Measurements from ENCODE around the gene TSPAN33.
"Not testable (repeated sequence)": the region's sequence is repeated elsewhere in the genome, so short reads cannot be mapped to it uniquely, and the experiment has no call there.

The TSPAN33 gene

DNA sequence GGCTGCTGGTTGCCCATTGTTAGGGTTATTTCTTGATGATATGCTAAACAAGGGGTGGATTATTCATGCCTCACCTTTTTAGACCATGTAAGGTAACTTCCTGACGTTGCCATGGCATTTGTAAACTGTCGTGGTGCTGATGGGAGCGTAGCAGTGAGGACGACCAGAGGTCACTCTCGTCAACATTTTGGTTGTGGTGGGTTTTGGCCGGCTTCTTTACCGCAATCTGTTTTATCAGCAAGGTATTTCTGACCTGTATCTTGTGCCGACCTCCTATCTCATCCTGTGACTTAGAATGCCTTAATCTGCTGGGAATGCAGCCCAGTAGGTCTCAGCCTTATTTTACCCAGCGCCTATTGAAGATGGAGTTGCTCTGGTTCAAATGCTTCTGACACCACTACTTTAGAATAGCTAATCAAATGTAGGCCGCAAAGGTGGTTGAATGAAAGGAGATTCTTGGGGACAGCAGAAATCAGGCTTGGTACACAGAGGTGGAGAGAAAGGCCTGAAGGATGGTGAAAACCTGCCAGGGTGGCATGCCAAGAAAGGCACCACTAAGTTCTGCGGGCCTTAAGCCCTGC, 26.0 kb downstream of the TSPAN33 start:
- DNase-seq (ENCODE audit: low read depth) = no peak

DNA sequence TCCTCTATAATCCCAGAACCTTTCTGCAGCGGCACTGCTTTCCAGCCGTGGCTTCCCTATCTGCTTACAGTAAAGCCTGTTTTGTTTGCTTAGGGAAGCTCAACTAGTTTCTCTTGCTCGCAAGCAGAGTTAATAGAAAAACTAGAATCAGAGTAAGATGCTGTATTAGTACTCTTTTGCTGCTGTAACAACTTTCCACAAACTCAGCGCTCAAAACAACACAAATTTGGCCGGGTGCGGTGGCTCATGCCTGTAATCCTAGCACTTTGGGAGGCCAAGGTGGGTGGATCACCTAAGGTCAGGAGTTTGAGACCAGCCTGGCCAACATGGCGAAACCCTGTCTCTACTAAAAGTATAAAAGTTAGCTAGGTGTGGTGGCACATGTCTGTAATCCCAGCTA, 29.4 kb downstream of the TSPAN33 start:
- DNase-seq (ENCODE audit: low read depth) = not testable (repeated sequence)

DNA sequence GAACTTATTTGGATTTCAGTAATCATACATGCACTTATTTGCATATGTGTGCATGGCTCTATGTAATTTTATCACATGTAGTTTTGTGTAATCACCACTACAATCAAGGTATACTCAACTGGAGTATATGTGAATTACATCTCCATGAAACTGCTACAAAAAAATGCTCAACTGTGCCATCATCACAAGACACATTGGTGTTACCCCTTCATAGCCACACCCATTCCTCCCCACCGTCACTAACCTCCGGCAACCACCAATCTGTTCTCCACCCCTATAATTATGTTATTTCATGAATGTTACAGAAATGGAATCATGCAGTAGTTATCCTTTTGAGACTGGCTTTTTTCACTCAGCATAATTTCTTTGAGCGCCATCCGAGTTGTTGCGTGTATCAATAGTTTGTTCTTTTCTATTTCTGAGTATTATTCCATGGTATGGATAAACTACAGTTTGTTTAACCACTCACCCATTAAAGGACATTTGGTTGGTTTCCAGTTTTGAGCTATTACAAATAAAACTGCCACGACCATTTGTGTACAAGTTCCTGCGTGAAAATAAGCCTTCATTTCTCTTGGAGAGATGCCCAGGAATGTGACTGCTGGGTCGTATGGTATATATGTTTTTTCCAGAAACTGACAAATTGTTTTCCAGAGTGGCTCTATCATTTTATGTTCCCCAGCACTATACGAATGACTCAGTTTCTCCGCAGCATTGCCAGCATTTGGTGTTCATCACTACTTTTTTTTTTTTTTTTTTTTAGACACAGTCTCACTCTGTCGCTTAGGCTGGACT, 32.6 kb downstream of the TSPAN33 start:
- DNase-seq (ENCODE audit: low read depth) = no peak

DNA sequence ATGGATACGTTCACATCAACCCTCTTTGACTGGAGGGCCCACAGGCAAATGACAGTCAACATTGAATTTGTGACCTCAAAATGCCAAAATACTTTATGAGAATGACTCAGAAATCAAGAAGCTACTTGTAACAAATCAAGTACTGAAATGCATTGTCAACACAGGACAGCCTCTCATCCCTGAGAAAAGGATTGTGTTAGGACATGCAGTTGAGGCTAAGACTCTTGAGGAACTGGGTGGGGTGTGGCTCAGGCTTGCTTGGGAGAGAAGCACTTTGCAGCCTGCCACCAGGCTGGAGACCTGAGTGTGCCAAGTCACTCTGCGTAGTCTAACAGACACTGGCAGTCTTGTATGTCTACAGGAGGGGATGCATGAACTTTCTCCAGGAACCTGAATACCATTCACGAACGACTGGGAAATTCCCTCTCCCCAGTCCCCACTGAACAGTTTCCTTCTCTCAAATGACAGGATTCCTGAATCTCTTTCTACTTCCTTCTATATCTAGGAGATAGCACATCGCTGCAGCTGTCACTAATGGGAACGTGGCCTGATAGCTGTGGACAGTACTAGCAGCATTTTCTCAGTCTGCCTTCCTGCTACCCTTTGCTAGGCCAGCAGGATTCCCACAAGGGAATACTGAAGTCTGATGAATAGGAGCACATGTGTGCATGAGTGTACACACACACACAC, 40.6 kb downstream of the TSPAN33 start:
- no peak for DNase-seq (ENCODE audit: low read depth)

DNA sequence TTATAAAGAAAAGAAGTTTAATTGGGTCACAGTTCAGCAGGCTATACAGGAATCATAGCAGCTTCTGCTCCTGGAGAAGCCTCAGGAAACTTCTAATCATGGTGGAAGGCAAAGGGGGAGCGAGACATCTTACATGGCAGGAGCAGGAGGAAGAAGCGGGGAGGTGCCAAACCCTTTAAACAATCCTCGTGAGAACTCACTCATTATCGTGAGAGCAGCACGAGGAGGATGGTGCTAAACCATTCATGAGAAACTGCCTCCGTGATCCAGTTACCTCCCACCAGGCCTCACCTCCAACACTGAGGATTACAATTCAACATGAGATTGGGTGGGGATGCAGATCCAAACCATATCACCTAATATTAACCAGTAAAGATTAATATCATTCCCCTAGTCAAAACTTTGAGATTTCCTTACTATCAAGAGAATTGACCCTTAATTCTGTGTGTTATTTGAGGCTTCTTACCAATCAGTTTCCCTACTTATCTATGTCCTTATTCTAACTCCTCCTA, 42.3 kb downstream of the TSPAN33 start:
- no peak for DNase-seq (ENCODE audit: low read depth)

DNA sequence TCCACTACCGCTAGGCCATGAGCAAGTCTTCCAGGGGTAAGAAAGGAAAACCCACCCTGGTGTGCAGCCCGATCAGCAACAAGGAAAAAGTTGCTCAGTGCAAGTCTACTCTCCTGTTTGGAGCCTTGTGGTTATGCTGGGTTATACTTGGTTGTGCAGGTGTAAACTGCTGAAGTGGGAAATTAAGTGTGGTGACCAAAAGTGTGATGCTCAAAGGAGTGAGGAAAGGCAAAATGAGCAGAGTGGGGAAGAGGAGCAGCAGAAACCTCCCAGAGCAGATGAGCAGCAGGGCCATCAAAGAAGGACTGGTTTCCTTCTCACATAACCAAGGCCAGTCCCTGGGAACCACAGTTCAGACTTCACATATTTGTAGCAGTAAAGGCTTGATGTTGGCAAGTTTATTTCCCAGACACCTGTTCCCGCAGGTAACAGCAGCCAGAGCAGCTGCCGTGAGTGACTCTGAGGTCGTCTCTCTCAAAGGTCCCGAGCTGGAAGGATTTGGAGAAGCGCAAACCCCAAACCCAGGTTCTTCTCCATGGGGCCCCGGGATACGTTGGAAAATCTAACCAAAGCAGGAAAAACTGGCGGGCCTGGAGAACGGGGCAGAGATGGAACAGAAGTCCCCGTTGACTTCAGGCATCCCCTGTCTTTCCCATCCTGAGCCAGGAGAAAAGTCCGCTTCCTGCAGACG, 43.3 kb downstream of the TSPAN33 start:
- no peak for DNase-seq (ENCODE audit: low read depth)

DNA sequence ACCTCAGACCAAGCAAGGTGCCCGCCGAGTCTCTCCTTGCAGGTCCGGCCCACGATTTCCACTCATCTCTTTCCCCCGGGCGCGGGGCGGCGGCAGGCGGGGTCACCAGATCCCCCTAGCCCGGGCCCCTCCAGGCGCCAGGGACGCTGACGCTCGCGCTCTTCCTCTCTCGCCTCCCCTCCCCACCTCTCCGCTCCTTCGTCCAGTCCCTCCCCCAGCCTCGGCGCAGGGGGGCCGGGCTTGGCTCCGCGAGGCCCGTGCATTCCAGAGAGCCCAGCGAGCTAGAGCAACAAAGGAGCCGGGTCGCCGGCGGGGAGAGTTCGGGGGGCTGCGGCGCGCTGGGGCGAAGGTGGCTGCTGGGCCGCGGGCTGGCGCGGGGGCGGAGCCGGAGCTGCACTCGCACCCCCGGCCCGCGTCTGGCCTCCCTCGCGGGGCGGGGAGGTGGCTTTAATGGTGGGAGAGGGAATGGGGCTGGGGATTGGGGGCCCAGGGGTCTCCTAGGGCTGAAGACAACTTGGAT, 43.9 kb downstream of the TSPAN33 start, which contains the start of gene SMO:
Gene SMO, plus strand, starts transcription at position 262 of the 520 bp plus-strand sequence. CDS start 519 bp downstream, outside the sequence.
- peak; percentile 55 for DNase-seq (ENCODE audit: low read depth)

DNA sequence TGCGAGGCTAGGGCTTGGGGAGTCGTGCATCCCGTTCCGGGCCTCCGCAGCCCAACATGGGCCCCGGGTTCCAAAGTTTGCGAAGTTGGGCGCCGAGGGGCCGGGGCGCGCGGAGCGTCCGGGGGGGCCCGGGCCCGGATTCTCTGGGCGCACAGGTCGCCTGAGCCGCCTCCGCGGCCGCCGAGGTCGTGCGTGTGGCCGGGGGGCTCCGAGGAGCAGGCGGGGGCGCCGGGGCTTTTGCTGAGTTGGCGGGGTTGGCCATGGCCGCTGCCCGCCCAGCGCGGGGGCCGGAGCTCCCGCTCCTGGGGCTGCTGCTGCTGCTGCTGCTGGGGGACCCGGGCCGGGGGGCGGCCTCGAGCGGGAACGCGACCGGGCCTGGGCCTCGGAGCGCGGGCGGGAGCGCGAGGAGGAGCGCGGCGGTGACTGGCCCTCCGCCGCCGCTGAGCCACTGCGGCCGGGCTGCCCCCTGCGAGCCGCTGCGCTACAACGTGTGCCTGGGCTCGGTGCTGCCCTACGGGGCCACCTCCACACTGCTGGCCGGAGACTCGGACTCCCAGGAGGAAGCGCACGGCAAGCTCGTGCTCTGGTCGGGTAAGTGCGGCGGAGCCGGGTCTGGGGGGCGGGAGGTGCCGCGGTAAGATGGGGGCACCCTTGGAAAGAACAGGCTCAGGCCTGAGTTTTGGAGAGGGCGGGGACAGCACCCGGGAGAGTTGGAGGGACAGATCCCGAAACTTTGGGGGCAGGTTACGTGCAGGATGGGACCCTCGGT, 44.6 kb downstream of the TSPAN33 start:
- peak; percentile 51 for DNase-seq (ENCODE audit: low read depth)

DNA sequence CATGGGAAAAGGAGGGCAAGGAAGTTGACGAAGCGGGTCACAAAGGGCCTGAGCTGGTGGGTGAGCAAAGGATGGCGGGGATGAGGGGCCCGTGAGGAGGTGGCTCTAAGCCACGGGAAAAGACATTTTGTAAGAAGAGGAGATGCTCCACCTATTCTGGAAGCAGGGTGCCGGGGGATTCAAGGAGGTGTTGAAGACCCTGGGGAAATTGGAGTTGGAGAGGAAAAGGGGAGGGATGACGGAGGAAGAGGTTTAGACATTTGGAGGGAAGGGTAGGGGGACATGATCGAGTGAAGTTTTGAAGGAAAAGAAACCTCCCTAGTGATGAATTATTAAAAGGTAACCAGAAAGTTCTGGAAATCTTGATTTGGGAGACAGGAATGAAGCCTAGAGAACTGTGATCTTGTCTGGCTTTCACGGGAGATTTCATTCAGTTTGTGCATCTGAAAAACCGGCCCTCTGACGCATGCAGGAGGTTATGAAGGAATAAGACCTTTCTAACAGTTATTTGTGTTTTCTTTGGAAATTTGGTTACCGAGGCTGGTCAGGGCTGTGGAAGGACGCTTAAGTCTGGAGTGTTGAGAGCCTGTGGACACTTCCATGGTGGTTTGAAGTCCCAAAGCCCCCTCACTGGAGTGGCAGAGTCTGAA, 45.3 kb downstream of the TSPAN33 start:
- no peak for DNase-seq (ENCODE audit: low read depth)

DNA sequence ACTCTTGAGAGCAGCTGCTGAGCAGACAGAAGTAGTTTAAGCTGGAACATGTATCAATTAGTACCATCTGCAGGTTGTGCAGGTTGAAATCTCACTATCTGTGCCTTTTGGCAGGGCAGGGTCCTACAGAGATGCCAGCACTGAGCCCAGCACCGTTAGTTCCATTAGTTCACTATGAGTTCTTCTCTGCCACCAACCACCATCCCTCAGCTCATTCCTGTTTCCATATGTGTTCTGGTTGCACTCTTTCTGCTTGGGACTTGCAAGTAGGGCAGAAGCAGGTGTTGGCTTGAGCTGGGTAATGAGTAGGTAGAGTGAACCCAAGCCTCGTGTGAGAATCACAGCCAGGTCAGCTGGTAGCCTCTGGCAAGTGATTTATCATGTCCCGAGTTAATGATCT, 46.8 kb downstream of the TSPAN33 start:
- DNase-seq (ENCODE audit: low read depth) = no peak

DNA sequence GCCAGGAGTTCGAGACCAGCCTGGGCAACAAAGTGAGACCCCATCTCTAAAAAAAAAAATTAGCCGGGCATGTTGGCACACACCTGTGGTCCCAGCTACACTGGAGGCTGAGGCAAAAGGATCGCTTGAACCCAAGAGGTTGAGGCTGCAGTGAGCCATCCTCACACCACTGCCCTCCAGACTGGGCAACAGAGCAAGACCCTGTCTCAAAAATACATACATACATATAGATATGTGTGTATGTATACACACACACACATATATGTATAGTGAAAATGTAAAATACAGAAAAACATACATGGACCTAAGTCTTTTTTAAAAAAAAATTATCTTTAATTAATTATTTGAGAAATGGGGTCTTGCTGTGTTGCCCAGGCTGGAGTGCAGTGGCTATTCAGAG, 49.4 kb downstream of the TSPAN33 start:
- DNase-seq (ENCODE audit: low read depth) = no peak

DNA sequence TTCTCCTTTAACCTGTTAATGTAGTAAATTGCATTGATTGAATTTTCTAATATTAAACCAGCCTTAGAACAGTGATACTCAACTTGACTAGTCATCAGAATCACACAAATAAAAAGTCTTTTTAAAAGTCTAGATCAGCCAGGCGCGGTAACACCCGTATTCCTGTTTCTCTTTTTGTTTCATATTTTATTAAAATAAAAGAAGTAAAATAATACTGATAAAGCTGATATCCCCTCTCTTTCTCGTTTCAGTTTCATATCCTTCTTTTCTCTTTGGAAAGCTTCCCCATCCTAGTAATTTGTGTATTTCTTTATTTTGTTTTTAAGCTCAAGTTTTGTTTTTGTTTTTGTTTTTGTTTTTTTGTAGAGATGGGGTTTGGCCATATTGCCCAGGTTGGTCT, 53.3 kb downstream of the TSPAN33 start:
- no peak for DNase-seq (ENCODE audit: low read depth)

DNA sequence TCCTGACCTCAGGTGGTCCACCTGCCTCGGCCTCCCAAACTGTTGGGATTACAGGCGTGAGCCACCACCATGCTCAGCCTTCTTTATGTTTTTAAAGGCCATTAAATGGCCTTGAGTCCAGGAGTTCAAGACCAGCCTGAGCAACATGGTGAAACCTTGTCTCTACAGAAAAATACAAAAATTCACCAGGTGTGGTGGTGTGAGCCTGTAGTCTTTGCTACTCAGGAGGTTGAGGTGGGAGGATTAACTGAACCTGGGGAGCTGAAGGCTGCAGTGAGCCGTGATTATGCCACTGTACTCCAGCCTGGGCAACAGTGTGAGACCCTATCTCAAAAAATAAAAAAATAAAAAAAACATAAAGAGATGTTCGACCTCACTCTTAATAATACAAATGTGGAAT, 54.9 kb downstream of the TSPAN33 start:
- no peak for DNase-seq (ENCODE audit: low read depth)

DNA sequence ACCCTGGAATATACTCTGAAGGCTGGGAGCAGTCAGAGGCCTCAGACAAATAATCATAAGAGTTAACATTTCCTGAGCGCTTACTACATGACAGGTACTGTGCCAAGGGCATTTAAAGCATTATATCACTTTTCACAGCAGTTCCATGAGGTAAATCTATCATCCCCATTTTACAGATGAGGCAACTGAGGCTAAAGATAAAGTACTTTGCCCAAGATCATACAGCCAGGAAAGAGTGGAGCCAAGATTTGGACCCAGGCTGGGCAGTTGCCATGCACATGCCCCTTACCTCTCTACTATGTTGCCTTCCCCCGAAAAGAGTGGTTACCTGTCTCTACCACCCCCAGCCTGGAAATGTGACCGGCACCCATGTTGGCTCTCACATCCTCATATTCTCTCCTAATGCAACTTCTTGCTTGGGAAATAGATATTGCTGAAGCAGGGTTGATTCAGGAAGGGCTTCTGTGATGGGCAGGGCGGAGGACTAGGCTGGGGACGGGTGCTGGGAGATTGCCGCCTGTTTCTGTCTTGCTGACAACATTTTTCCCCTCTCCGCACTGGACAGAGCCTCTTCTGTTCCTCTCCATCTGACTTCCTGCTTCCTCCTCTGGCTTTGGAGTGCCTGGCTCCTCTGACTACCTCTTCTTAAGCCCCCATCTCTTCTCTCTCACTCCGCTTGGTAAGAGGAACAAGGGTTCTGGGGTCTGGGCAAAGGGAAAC, 57.7 kb downstream of the TSPAN33 start:
- no peak for DNase-seq (ENCODE audit: low read depth)

DNA sequence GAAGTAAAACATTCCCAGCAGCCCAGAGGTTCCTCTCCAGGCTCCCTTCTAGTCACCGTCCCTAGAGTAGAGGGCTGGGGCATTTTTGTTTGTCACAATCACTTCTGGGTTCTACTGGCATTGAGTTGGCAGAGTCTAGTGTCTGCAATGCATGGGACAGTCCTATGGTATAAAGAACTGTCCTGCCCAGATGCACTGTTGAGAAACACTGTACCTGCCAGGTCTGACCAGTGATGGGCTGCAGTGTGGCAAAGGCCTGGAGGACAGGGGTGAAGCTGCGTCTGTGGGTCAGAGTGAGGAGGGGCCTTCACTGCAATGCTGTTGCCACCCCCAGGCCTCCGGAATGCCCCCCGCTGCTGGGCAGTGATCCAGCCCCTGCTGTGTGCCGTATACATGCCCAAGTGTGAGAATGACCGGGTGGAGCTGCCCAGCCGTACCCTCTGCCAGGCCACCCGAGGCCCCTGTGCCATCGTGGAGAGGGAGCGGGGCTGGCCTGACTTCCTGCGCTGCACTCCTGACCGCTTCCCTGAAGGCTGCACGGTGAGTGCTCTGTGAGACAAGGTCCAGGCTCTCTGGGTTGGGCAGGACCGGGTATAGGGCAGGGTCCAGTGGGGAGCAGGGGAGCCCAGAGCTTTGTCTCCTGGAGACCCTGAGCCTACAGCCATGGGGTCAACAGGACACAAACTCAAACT, 58.7 kb downstream of the TSPAN33 start:
- DNase-seq (ENCODE audit: low read depth) = no peak

DNA sequence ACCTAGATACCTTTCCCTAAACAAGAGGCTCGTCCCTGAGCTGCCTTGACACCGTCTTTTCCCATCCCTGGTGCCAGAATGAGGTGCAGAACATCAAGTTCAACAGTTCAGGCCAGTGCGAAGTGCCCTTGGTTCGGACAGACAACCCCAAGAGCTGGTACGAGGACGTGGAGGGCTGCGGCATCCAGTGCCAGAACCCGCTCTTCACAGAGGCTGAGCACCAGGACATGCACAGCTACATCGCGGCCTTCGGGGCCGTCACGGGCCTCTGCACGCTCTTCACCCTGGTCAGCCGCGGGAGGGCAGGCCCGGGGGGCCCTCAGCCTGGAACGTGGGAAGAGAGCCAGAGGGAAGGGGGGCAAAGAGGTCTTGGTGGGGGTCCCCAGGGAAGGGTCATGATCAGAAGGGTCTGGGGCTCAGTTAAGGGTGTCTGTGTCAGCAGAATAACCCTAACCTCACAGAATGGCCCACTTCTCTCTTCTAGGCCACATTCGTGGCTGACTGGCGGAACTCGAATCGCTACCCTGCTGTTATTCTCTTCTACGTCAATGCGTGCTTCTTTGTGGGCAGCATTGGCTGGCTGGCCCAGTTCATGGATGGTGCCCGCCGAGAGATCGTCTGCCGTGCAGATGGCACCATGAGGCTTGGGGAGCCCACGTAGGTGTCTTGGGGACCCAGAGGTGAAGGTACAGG, 60.8 kb downstream of the TSPAN33 start:
- DNase-seq (ENCODE audit: low read depth) = no peak

DNA sequence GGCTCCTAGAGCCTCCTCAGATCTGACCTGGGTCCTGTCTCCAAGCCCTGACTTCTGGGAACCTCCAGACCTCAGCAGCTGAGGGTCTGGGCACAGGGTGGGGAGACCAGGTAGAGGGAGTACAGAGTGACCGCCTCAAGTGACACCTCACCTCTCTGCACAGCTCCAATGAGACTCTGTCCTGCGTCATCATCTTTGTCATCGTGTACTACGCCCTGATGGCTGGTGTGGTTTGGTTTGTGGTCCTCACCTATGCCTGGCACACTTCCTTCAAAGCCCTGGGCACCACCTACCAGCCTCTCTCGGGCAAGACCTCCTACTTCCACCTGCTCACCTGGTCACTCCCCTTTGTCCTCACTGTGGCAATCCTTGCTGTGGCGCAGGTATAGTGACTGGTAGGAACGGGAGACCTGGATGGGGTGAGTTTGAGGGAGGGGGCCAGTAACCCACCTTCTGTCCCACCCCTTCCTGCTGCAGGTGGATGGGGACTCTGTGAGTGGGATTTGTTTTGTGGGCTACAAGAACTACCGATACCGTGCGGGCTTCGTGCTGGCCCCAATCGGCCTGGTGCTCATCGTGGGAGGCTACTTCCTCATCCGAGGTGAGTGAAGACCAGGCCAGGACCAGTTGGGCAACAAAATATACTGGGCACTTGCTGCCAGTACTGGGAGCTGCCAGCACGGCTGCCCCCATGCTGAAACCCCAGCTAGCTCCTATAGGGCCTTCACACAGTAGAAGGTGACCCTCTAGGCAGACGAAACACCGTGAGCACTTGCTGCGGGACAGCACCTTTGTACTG, 61.7 kb downstream of the TSPAN33 start:
- DNase-seq (ENCODE audit: low read depth) = no peak

DNA sequence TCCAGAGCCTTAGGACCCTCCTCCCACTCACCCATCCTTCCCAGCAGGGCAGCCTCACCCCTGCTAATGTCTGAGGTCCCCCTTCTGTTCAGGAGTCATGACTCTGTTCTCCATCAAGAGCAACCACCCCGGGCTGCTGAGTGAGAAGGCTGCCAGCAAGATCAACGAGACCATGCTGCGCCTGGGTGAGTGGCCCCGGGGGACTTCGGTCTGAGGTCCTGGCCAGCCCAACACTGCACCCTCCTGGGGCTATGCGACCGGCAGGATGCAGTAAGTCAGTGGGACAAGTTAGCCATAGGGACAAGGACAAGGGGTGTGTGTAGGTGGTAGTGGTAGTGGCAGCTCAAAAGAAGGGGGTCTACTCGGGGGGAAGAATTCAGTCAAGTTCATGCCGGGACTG, 64.2 kb downstream of the TSPAN33 start:
- no peak for DNase-seq (ENCODE audit: low read depth)
